ENCODE measurements around the gene COX6A1.
"Not testable (repeated sequence)": the region's sequence is repeated elsewhere in the genome, so short reads cannot be mapped to it uniquely, and the experiment has no call there.

COX6A1 gene

DNA sequence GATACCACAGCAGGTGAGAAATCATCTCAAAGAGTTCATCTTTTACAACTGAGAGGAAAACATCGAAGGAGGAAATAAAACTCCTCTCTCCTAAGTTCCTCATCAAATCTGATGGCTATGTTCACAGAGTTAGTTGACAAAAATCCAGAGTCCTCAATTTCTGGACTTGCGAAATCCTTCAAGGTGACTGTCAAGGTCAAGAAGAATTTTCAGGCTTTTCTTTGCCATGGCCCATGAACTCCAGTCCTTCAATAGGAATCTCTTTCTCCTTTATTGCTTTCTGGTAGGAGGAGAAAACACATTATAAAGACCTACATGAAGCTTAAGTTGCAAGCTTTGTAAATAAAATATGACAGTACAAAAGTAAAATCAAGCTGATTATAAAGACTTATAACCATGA lies 6.8 kb downstream of the COX6A1 start:
- TF ChIP-seq, protein P1, sequence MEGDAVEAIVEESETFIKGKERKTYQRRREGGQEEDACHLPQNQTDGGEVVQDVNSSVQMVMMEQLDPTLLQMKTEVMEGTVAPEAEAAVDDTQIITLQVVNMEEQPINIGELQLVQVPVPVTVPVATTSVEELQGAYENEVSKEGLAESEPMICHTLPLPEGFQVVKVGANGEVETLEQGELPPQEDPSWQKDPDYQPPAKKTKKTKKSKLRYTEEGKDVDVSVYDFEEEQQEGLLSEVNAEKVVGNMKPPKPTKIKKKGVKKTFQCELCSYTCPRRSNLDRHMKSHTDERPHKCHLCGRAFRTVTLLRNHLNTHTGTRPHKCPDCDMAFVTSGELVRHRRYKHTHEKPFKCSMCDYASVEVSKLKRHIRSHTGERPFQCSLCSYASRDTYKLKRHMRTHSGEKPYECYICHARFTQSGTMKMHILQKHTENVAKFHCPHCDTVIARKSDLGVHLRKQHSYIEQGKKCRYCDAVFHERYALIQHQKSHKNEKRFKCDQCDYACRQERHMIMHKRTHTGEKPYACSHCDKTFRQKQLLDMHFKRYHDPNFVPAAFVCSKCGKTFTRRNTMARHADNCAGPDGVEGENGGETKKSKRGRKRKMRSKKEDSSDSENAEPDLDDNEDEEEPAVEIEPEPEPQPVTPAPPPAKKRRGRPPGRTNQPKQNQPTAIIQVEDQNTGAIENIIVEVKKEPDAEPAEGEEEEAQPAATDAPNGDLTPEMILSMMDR (conservative IDR thresholded peaks at IDR 0.05; ENCODE audit: control insufficient read depth, insufficient read depth, low read depth, low read length): no peak
- no peak overlapping the region for H3K4me3 ChIP-seq (ENCODE audit: control insufficient read depth, low read depth, low read length)
- DNase-seq (ENCODE audit: low read depth): no peak

DNA sequence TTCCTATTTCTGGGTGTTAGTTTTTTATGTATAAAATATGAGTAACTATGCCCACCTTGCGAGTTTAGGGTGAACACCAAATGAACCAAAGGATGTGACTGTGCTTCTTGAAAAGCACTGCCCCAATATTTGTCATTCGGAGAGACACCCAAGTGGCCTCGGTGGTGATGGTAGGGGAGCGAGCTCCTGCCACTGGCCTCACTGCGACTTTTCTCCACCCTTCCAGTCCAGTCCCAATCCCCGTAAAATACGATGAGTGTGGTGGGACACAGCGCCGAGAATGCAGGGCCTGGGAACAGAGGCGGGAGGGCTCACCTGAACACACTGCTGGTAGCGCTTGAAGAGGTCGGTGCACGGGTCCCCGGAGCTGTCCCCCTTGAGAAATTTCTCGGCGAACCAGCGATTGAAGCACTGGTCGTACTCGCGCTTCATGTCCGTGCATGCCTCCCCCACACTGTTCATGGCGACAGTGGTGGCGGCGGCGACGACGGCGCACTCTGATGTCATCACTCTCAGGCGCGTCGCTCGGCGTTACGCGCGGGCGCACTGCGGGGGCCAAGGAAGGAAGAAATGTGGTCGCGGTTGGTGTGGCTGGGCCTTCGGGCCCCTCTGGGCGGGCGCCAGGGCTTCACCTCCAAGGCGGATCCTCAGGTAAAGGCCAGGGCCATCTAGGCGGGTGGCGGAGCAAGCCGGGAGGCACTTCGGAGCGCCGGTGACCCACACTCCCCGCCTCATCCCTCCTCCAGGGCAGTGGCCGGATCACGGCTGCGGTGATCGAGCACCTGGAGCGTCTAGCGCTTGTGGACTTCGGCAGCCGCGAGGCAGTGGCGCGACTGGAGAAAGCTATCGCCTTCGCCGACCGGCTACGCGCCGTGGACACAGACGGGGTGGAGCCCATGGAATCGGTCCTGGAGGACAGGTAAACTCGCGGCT lies 8.3 kb downstream of the COX6A1 start, which contains the start of the genes GATC and TRIAP1:
Gene GATC, plus strand, starts transcription at position 534 of the 933 bp plus-strand sequence. Its CDS starts 37 bp downstream, at position 571.
Gene TRIAP1, minus strand, starts transcription at position 474 of the 933 bp plus-strand sequence. Its CDS starts 12 bp downstream, at position 462.
- H3K4me3 ChIP-seq (ENCODE audit: control insufficient read depth, low read depth, low read length): peak within 1 kb of the TSS; percentile 99
- TF ChIP-seq, protein P1 (conservative IDR thresholded peaks at IDR 0.05; ENCODE audit: control insufficient read depth, insufficient read depth, low read depth, low read length): no peak
- DNase-seq (ENCODE audit: low read depth): peak; percentile 67

DNA sequence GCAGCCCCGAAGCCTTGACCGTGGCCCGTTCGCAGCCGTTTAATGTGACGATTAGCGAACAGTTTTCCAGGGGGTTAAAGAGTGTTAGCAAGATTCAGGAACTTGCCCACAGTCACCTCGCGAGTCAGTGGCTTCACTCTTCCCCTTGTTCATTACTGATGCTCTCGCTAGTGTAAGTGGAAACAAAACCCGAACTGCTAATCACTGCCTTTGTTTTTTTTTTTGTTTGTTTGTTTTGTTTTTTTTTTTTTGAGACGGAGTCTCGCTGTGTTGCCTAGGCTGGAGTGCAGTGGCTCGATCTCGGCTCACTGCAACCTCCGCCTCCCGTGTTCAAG lies 8.9 kb downstream of the COX6A1 start:
- peak overlapping the region; percentile 99 for H3K4me3 ChIP-seq (ENCODE audit: control insufficient read depth, low read depth, low read length)
- not testable (repeated sequence) for DNase-seq (ENCODE audit: low read depth)

DNA sequence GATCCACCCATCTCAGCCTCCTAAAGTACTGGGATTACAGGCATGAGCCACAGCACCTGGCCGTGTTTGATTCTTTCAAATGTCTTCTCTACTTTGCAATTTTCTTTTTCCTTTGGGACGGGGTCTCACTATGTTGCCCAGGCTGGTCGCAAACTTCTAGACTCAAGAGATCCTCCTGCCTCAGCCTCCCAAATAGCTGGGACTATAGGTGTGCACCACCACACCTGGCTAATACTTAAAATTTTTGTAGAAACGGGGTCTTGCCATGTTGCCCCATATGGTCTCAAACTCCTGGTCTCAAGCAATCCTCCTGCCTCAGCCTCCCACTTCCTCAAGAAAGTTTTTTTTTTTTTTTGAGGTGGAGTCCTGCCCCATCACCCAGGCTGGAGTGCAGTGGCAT lies 10.1 kb downstream of the COX6A1 start:
- TF ChIP-seq, protein P1 (conservative IDR thresholded peaks at IDR 0.05; ENCODE audit: control insufficient read depth, insufficient read depth, low read depth, low read length): no peak
- no peak for DNase-seq (ENCODE audit: low read depth)
- no peak overlapping the region for H3K4me3 ChIP-seq (ENCODE audit: control insufficient read depth, low read depth, low read length)

DNA sequence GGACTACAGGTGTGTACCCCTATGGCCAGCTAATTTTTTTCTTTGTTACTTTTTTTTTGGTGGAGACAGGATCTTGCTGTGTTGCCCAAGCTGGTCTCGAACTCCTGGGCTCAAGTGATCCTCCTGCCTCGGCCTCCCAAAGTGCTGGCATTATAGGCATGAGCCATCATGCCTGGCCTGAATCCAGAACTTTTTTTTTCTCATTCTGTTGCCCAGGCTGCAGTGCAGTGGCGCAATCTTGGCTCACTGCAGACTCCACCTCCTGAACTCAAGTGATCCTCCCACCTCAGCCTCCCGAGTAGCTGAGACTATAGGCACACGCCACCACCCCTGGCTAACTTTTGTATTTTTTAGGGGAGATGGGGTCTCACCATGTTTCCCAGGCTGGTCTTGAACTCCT lies 14.6 kb downstream of the COX6A1 start:
- not testable (repeated sequence) for H3K4me3 ChIP-seq (ENCODE audit: control insufficient read depth, low read depth, low read length)
- DNase-seq (ENCODE audit: low read depth): peak; percentile 48

DNA sequence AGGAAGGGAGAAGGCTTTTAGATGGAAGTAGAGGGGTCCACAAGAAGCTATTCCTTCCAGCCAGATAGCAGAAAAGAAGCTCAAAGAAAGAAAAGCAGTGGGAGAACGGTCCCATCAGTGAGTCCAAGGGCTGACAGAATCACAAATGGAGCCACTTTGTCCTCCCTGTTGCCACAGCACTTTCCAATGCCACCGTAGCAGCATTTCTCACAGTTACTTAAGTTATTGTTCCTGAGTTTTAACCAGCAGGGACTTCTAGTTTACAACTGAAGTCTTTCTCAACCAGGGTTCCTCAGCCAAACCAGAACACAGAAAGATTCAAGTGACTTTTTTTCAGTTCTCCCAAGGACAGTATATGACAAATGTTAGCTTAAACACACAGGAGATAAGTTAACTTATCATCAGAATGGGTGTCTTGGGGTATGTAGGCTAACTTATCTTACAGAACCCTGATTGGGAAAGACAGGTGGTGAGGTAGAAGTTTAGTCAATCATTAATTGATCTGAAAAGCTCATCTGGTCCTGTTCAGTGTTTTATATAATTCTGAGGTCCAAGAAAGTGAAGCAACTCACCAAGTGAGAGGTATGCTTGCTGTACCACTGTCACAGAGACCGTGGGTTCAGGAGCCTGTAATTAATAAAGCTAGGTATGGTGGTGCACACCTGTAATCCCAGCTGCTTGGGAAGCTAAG lies 15.3 kb downstream of the COX6A1 start:
- TF ChIP-seq, protein P1 (conservative IDR thresholded peaks at IDR 0.05; ENCODE audit: control insufficient read depth, insufficient read depth, low read depth, low read length): no peak
- DNase-seq (ENCODE audit: low read depth): no peak
- no peak overlapping the region for H3K4me3 ChIP-seq (ENCODE audit: control insufficient read depth, low read depth, low read length)

DNA sequence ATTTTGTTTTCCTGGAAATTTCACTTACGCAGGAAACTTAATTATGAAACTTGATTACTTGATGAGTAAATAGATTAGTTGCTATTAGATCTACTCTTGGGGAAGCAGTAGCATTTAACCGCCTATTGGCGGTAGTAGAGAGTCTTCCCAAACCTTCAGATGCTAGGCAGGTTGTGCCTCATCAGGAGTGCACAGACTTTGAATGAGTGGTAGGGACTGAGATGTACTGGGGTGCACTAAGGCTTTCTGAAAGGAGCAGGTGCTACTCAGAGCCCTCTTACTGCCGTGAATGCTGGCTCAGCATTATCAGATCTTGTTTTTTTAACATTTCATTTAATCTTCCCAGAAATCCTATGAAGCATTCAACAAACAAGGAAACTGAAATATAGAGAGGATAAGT lies 16.1 kb downstream of the COX6A1 start:
- peak; percentile 44 for DNase-seq (ENCODE audit: low read depth)
- TF ChIP-seq, protein P1 (conservative IDR thresholded peaks at IDR 0.05; ENCODE audit: control insufficient read depth, insufficient read depth, low read depth, low read length): peak; percentile 84
- no peak overlapping the region for H3K4me3 ChIP-seq (ENCODE audit: control insufficient read depth, low read depth, low read length)
